Hepatocyte (in vitro differentiated cells): ENCODE measurements around the gene GNB1L. TPM values are rescaled to one million over a fixed set of nuclear protein-coding genes. Genes with fewer than 3 reads are reported as not detected.

Experiments used
- DNase-seq: peaks from one replicate; pipeline ENCODE4 v3.0.0-alpha.2; 2016; ENCODE audit warnings: low spot score
- H2AFZ ChIP-seq: fragments of 200-600 bp; sonication (generic); 2 replicates; pipeline ENCODE4 v1.6.0; 2016; ENCODE audit warnings: antibody characterized with exemption, mild to moderate bottlenecking
- H3K27ac ChIP-seq: fragments of 200-600 bp; sonication (generic); 2 replicates; pipeline ENCODE4 v1.5.1; 2016; ENCODE audit warnings: mild to moderate bottlenecking
- H3K27me3 ChIP-seq: fragments of 200-600 bp; sonication (generic); 2 replicates; pipeline ENCODE4 v1.6.1; 2016
- H3K36me3 ChIP-seq: fragments of 200-600 bp; sonication (generic); replicated peaks from 2 replicates; pipeline ENCODE4 v1.5.1; 2016; ENCODE audit warnings: low read depth; ENCODE audit not compliant: insufficient read depth
- H3K4me1 ChIP-seq: fragments of 200-600 bp; sonication (generic); 2 replicates; pipeline ENCODE4 v1.5.1; 2016; ENCODE audit warnings: mild to moderate bottlenecking, moderate library complexity; ENCODE audit not compliant: insufficient read depth
- H3K4me2 ChIP-seq: fragments of 200-600 bp; sonication (generic); 2 replicates; pipeline ENCODE4 v1.6.0; 2016
- H3K4me3 ChIP-seq: fragments of 200-600 bp; sonication (generic); 2 replicates; pipeline ENCODE4 v1.5.1; 2016; ENCODE audit warnings: mild to moderate bottlenecking
- H3K79me2 ChIP-seq: fragments of 200-600 bp; sonication (generic); 2 replicates; pipeline ENCODE4 v1.6.0; 2017; ENCODE audit warnings: mild to moderate bottlenecking
- H3K9me2 ChIP-seq: fragments of 200-600 bp; sonication (generic); replicated peaks from 2 replicates; pipeline ENCODE4 v1.6.0; 2017; ENCODE audit warnings: mild to moderate bottlenecking; ENCODE audit not compliant: insufficient read depth
- H3K9me3 ChIP-seq: fragments of 200-600 bp; sonication (generic); 2 replicates; pipeline ENCODE4 v1.5.1; 2016; ENCODE audit warnings: low read depth, mild to moderate bottlenecking
- H4K20me1 ChIP-seq: fragments of 200-600 bp; sonication (generic); 2 replicates; pipeline ENCODE4 v1.6.0; 2016; ENCODE audit warnings: mild to moderate bottlenecking; ENCODE audit not compliant: insufficient read depth, poor library complexity, severe bottlenecking
- EZH2 ChIP-seq: fragments of 200-600 bp; sonication (generic); IDR thresholded peaks from 2 replicates; pipeline ENCODE4 v1.6.1; 2016; ENCODE audit warnings: antibody characterized with exemption, mild to moderate bottlenecking, borderline replicate concordance
- EZH2phosphoT487 ChIP-seq: fragments of 200-600 bp; sonication (generic); IDR thresholded peaks from one replicate; pipeline ENCODE4 v1.6.1; 2018; ENCODE audit warnings: antibody characterized with exemption, mild to moderate bottlenecking, low read depth, moderate library complexity; ENCODE audit not compliant: unreplicated experiment, severe bottlenecking
- WGBS: methylation state at CpG from one replicate; pipeline ENCODE4 v1.1.6; 2016; ENCODE audit warnings: low lambda C conversion rate; ENCODE audit errors: missing lambda C conversion rate; 5-methylcytosine and 5-hydroxymethylcytosine counted together
- polyA plus RNA-seq: library from polyadenylated mRNA; unstranded; fragments of >200 nt; fragmentation: Nextera tagmentation; extraction: Ambion mirVana; gene quantifications from 2 replicates; pipeline ENCODE4 v1.2.1, GENCODE V29; 2016
- total RNA-seq: library from RNA; depleted of rRNA; stranded (reverse); fragments of >200 nt; gene quantifications from 2 replicates; pipeline ENCODE4 v1.2.3, GENCODE V29; 2014
- TF ChIP-seq, protein P1 (sequence below): fragments of 200-600 bp; sonication (generic); IDR thresholded peaks from 2 replicates; pipeline ENCODE4 v1.5.1; 2016; ENCODE audit warnings: antibody characterized with exemption, mild to moderate bottlenecking; ENCODE audit not compliant: poor library complexity

The GNB1L gene
- total and polyA plus RNA-seq, 2 experiments from 2014 or later = 4.1 to 8.5 TPM

- Histone ChIP-seq H3K27ac (no peak overlapping the region), H3K4me3 (no peak overlapping the region), H3K4me1 (peaks cover 4% of the 10 kb centered on the region), H3K36me3 (no peaks in the 10 kb centered on the region), H3K79me2 (no peaks in the 10 kb centered on the region), H3K27me3 (peaks cover 37% of the 10 kb centered on the region), H3K9me2 (no peaks in the 10 kb centered on the region), H4K20me1 (no peaks in the 10 kb centered on the region), H3K4me2 (no peak overlapping the region), H2AFZ (no peak overlapping the region), H3K9me3 (no peaks in the 10 kb centered on the region)
- no peak for DNase-seq
- 93% methylated on average over 12 of the region's 12 CpGs for WGBS
- TF ChIP-seq, protein P1, sequence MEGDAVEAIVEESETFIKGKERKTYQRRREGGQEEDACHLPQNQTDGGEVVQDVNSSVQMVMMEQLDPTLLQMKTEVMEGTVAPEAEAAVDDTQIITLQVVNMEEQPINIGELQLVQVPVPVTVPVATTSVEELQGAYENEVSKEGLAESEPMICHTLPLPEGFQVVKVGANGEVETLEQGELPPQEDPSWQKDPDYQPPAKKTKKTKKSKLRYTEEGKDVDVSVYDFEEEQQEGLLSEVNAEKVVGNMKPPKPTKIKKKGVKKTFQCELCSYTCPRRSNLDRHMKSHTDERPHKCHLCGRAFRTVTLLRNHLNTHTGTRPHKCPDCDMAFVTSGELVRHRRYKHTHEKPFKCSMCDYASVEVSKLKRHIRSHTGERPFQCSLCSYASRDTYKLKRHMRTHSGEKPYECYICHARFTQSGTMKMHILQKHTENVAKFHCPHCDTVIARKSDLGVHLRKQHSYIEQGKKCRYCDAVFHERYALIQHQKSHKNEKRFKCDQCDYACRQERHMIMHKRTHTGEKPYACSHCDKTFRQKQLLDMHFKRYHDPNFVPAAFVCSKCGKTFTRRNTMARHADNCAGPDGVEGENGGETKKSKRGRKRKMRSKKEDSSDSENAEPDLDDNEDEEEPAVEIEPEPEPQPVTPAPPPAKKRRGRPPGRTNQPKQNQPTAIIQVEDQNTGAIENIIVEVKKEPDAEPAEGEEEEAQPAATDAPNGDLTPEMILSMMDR = no peak
- TF ChIP-seq EZH2 (no peak), EZH2phosphoT487 (no peak)
Observed at GRCh38 chr22:19749876-19750275, 104.8 kb downstream of the GNB1L start.

DNA sequence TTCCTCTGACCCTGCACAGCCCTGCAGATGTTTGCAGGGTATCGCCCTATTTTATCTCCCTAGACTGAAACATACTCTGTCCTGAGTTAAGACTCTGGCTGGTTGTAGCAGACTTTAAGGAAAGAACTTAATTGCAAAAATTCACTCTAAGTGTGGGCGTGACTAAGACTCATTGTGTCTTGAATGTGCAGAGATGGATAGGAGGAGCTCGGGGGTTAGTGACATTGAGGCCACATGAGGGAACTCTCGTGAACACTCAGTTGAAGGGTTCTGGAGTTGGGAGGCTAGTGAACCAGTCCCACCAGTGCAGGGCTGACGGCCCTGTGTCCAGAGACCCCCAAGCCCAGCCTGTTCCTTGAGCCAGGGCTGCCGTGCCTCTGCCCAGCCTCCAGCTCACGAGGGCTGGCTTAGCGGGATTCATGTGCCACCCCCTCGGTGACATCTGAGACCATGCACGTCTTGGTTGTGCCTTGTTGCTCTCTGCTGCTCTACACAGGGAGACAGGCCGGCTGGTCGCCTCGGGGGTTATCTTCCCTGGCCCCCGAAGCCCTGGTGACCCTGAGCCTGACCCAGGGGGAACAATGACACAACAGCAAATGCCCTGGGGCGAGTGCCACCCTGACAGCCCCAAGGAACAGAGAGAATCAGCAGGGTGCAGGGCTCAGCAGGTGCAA lies 105.5 kb downstream of the GNB1L start:
- Histone ChIP-seq H3K9me3 (no peaks in the 10 kb centered on the region), H3K27ac (no peak overlapping the region), H4K20me1 (no peaks in the 10 kb centered on the region), H3K27me3 (peaks cover 30% of the 10 kb centered on the region), H2AFZ (no peak overlapping the region), H3K9me2 (no peaks in the 10 kb centered on the region), H3K4me1 (peaks cover 4% of the 10 kb centered on the region), H3K4me2 (no peak overlapping the region), H3K79me2 (no peaks in the 10 kb centered on the region), H3K4me3 (no peak overlapping the region), H3K36me3 (no peaks in the 10 kb centered on the region)
- no peak for DNase-seq
- TF ChIP-seq EZH2phosphoT487 = no peak
- no peak for TF ChIP-seq EZH2
- TF ChIP-seq, protein P1 = no peak
- 76% methylated on average over 15 of the region's 15 CpGs for WGBS

DNA sequence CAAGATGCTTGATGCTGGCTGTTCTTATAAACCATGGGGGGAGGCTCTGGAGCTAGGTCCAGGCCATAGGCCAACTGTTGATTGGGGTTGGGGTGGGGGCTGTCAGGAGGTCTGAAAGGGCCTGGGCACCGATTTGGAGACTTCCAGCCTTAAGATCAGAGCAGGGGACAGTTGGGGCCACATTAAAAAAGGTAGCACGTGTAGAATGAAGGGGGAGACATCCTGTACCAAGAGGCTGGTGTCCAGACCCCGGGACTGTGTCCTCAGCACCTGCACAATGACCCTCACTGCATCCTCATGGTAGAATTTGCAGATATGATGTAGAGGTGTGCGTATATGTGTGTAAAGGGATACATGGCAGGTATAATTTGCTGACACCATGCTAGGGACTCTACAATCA lies 106.5 kb downstream of the GNB1L start:
- WGBS = 79% methylated on average over 4 of the region's 4 CpGs
- no peak overlapping the region for H3K27ac ChIP-seq
- TF ChIP-seq EZH2 (no peak), EZH2phosphoT487 (no peak)
- H3K4me3 ChIP-seq = no peak overlapping the region
- H3K36me3 ChIP-seq = no peaks in the 10 kb centered on the region
- no peak overlapping the region for H2AFZ ChIP-seq
- H3K4me2 ChIP-seq = no peak overlapping the region
- H3K79me2 ChIP-seq = no peaks in the 10 kb centered on the region
- H4K20me1 ChIP-seq = no peaks in the 10 kb centered on the region
- no peaks in the 10 kb centered on the region for H3K9me3 ChIP-seq
- H3K4me1 ChIP-seq = peaks cover 4% of the 10 kb centered on the region
- DNase-seq = no peak
- no peaks in the 10 kb centered on the region for H3K9me2 ChIP-seq
- peaks cover 20% of the 10 kb centered on the region for H3K27me3 ChIP-seq

DNA sequence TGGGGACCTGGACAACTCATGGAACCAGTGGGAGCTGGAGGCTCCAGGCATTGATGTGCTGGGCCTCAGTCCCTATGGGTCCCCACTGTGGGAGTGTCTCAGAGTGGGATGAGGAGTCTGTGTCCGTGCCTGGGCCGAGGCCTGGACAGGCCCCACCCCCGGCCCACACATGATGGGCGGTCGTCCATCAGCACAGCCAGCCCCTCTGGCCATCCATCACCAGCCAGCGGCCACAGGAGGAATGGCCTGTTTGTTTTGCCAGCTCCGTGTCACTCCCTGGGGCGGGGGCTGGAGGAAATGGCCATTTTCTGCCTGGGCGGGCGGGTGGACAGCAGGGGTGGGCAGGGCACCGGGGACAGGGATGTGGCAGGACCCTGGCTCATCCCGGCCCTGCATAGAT lies 107.1 kb downstream of the GNB1L start:
- Histone ChIP-seq H3K27ac (no peak overlapping the region), H3K9me3 (no peaks in the 10 kb centered on the region), H3K4me3 (no peak overlapping the region), H3K36me3 (no peaks in the 10 kb centered on the region), H3K4me2 (no peak overlapping the region), H3K27me3 (peaks cover 14% of the 10 kb centered on the region), H3K4me1 (peaks cover 4% of the 10 kb centered on the region), H2AFZ (no peak overlapping the region), H3K79me2 (no peaks in the 10 kb centered on the region), H3K9me2 (no peaks in the 10 kb centered on the region), H4K20me1 (no peaks in the 10 kb centered on the region)
- TF ChIP-seq, protein P1 = no peak
- TF ChIP-seq EZH2 (no peak), EZH2phosphoT487 (no peak)
- no peak for DNase-seq
- 86% methylated on average over 8 of the region's 12 CpGs for WGBS
